Measurements from ENCODE around the gene CEACAM16.

The CEACAM16 gene

GRCh38 chr19:44689290-44690130 is 9.4 kb upstream of the CEACAM16 start (continued):
- TF ChIP-seq, protein P1, sequence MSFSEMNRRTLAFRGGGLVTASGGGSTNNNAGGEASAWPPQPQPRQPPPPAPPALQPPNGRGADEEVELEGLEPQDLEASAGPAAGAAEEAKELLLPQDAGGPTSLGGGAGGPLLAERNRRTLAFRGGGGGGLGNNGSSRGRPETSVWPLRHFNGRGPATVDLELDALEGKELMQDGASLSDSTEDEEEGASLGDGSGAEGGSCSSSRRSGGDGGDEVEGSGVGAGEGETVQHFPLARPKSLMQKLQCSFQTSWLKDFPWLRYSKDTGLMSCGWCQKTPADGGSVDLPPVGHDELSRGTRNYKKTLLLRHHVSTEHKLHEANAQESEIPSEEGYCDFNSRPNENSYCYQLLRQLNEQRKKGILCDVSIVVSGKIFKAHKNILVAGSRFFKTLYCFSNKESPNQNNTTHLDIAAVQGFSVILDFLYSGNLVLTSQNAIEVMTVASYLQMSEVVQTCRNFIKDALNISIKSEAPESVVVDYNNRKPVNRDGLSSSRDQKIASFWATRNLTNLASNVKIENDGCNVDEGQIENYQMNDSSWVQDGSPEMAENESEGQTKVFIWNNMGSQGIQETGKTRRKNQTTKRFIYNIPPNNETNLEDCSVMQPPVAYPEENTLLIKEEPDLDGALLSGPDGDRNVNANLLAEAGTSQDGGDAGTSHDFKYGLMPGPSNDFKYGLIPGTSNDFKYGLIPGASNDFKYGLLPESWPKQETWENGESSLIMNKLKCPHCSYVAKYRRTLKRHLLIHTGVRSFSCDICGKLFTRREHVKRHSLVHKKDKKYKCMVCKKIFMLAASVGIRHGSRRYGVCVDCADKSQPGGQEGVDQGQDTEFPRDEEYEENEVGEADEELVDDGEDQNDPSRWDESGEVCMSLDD (tag by site-specific recombination; IDR thresholded peaks at IDR 0.05) = peak; percentile 61
- TF ChIP-seq ZNF654 (tag by site-specific recombination; IDR thresholded peaks at IDR 0.05; ENCODE audit: low read depth) (peak; percentile 86), ZNF2 (tag by site-specific recombination; IDR thresholded peaks at IDR 0.05) (0 out of 2 replicates have a peak, but pooled peaks have one; percentile 24), ZNF404 (tag by site-specific recombination; IDR thresholded peaks at IDR 0.05) (no peak), MEIS1 (CRISPR knock-in tag; IDR thresholded peaks at IDR 0.05; ENCODE audit: borderline replicate concordance) (no peak), ZNF792 (tag by site-specific recombination; IDR thresholded peaks at IDR 0.05) (no peak), ZFP69B (tag by site-specific recombination; IDR thresholded peaks at IDR 0.05) (no peak), ZNF157 (tag by site-specific recombination; IDR thresholded peaks at IDR 0.05) (no peak), ZBTB21 (tag by site-specific recombination; IDR thresholded peaks at IDR 0.05) (no peak), ZSCAN23 (tag by site-specific recombination; IDR thresholded peaks at IDR 0.05) (no peak), ZXDB (tag by site-specific recombination; IDR thresholded peaks at IDR 0.05) (no peak), ZBTB48 (tag by site-specific recombination; IDR thresholded peaks at IDR 0.05) (0 out of 2 replicates have a peak, but pooled peaks have one; percentile 47), ZNF10 (tag by site-specific recombination; IDR thresholded peaks at IDR 0.05) (no peak), ZNF776 (tag by site-specific recombination; IDR thresholded peaks at IDR 0.05; ENCODE audit: borderline replicate concordance) (no peak), ZNF155 (tag by site-specific recombination; IDR thresholded peaks at IDR 0.05) (no peak), ZNF391 (tag by site-specific recombination; IDR thresholded peaks at IDR 0.05; ENCODE audit: borderline replicate concordance, low read depth) (0 out of 2 replicates have a peak, but pooled peaks have one; percentile 22), KLF8 (tag by site-specific recombination; IDR thresholded peaks at IDR 0.05) (0 out of 2 replicates have a peak, but pooled peaks have one; percentile 12), IKZF3 (tag by site-specific recombination; IDR thresholded peaks at IDR 0.05) (no peak), ZIC2 (tag by site-specific recombination; IDR thresholded peaks at IDR 0.05) (no peak), EGR2 (tag by site-specific recombination; IDR thresholded peaks at IDR 0.05; ENCODE audit: low read depth) (no peak), ZNF341 (tag by site-specific recombination; IDR thresholded peaks at IDR 0.05; ENCODE audit: low read depth) (no peak), YY2 (tag by site-specific recombination; IDR thresholded peaks at IDR 0.05) (no peak), ZNF112 (tag by site-specific recombination; IDR thresholded peaks at IDR 0.05) (no peak)
- TF ChIP-seq, protein P2, sequence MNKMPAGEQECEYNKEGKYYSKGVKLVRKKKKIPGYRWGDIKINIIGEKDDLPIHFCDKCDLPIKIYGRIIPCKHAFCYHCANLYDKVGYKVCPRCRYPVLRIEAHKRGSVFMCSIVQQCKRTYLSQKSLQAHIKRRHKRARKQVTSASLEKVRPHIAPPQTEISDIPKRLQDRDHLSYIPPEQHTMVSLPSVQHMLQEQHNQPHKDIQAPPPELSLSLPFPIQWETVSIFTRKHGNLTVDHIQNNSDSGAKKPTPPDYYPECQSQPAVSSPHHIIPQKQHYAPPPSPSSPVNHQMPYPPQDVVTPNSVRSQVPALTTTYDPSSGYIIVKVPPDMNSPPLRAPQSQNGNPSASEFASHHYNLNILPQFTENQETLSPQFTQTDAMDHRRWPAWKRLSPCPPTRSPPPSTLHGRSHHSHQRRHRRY (tag by site-specific recombination; IDR thresholded peaks at IDR 0.05) = no peak
- TF ChIP-seq, protein P3, sequence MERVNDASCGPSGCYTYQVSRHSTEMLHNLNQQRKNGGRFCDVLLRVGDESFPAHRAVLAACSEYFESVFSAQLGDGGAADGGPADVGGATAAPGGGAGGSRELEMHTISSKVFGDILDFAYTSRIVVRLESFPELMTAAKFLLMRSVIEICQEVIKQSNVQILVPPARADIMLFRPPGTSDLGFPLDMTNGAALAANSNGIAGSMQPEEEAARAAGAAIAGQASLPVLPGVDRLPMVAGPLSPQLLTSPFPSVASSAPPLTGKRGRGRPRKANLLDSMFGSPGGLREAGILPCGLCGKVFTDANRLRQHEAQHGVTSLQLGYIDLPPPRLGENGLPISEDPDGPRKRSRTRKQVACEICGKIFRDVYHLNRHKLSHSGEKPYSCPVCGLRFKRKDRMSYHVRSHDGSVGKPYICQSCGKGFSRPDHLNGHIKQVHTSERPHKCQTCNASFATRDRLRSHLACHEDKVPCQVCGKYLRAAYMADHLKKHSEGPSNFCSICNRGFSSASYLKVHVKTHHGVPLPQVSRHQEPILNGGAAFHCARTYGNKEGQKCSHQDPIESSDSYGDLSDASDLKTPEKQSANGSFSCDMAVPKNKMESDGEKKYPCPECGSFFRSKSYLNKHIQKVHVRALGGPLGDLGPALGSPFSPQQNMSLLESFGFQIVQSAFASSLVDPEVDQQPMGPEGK (tag by site-specific recombination; IDR thresholded peaks at IDR 0.05) = peak; percentile 74
- TF ChIP-seq, protein P4, sequence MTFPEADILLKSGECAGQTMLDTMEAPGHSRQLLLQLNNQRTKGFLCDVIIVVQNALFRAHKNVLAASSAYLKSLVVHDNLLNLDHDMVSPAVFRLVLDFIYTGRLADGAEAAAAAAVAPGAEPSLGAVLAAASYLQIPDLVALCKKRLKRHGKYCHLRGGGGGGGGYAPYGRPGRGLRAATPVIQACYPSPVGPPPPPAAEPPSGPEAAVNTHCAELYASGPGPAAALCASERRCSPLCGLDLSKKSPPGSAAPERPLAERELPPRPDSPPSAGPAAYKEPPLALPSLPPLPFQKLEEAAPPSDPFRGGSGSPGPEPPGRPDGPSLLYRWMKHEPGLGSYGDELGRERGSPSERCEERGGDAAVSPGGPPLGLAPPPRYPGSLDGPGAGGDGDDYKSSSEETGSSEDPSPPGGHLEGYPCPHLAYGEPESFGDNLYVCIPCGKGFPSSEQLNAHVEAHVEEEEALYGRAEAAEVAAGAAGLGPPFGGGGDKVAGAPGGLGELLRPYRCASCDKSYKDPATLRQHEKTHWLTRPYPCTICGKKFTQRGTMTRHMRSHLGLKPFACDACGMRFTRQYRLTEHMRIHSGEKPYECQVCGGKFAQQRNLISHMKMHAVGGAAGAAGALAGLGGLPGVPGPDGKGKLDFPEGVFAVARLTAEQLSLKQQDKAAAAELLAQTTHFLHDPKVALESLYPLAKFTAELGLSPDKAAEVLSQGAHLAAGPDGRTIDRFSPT (tag by site-specific recombination; IDR thresholded peaks at IDR 0.05) = no peak
- TF ChIP-seq, protein P5, sequence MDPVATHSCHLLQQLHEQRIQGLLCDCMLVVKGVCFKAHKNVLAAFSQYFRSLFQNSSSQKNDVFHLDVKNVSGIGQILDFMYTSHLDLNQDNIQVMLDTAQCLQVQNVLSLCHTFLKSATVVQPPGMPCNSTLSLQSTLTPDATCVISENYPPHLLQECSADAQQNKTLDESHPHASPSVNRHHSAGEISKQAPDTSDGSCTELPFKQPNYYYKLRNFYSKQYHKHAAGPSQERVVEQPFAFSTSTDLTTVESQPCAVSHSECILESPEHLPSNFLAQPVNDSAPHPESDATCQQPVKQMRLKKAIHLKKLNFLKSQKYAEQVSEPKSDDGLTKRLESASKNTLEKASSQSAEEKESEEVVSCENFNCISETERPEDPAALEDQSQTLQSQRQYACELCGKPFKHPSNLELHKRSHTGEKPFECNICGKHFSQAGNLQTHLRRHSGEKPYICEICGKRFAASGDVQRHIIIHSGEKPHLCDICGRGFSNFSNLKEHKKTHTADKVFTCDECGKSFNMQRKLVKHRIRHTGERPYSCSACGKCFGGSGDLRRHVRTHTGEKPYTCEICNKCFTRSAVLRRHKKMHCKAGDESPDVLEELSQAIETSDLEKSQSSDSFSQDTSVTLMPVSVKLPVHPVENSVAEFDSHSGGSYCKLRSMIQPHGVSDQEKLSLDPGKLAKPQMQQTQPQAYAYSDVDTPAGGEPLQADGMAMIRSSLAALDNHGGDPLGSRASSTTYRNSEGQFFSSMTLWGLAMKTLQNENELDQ (tag by site-specific recombination; IDR thresholded peaks at IDR 0.05; ENCODE audit: low read depth) = no peak
- TF ChIP-seq, protein P6, sequence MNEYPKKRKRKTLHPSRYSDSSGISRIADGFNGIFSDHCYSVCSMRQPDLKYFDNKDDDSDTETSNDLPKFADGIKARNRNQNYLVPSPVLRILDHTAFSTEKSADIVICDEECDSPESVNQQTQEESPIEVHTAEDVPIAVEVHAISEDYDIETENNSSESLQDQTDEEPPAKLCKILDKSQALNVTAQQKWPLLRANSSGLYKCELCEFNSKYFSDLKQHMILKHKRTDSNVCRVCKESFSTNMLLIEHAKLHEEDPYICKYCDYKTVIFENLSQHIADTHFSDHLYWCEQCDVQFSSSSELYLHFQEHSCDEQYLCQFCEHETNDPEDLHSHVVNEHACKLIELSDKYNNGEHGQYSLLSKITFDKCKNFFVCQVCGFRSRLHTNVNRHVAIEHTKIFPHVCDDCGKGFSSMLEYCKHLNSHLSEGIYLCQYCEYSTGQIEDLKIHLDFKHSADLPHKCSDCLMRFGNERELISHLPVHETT (tag by site-specific recombination; IDR thresholded peaks at IDR 0.05) = 0 out of 2 replicates have a peak, but pooled peaks have one; percentile 14
